Trophoblast cell (in vitro differentiated cells and primary cell): ENCODE measurements around the gene RPS6KA4.
A peak's percentile ranks its signal among the peaks of the same experiment; 100 is the strongest.

Experiments used
- DNase-seq, 2 donors: peaks; one replicate each; pipeline ENCODE4 v3.0.0-alpha.2; 2016
- H2AFZ ChIP-seq: 2 replicates; pipeline ENCODE4 v1.6.1; 2013; ENCODE audit warnings: low read length, moderate library complexity, mild to moderate bottlenecking; ENCODE audit not compliant: insufficient read depth, poor library complexity
- H2AK5ac ChIP-seq: 2 replicates; pipeline ENCODE4 v1.6.1; 2013; ENCODE audit warnings: mild to moderate bottlenecking, low read length
- H2BK120ac ChIP-seq: 2 replicates; pipeline ENCODE4 v1.6.1; 2013; ENCODE audit warnings: low read length, mild to moderate bottlenecking, moderate library complexity; ENCODE audit not compliant: insufficient read depth, poor library complexity
- H2BK12ac ChIP-seq: 2 replicates; pipeline ENCODE4 v1.6.1; 2013; ENCODE audit warnings: mild to moderate bottlenecking, low read length, moderate library complexity
- H2BK5ac ChIP-seq: 2 replicates; pipeline ENCODE4 v1.6.1; 2013; ENCODE audit warnings: low read length, low read depth, moderate library complexity, mild to moderate bottlenecking; ENCODE audit not compliant: poor library complexity
- H3K14ac ChIP-seq: 2 replicates; pipeline ENCODE4 v1.6.1; 2013; ENCODE audit warnings: mild to moderate bottlenecking, low read length
- H3K18ac ChIP-seq: 2 replicates; pipeline ENCODE4 v1.6.1; 2013; ENCODE audit warnings: mild to moderate bottlenecking, low read length
- H3K23ac ChIP-seq: 2 replicates; pipeline ENCODE4 v1.6.1; 2013; ENCODE audit warnings: low read length
- H3K27ac ChIP-seq: 2 replicates; pipeline ENCODE4 v1.5.1; 2013; ENCODE audit warnings: low read depth, mild to moderate bottlenecking, inconsistent platforms, low read length, moderate library complexity
- H3K27me3 ChIP-seq: 2 replicates; pipeline ENCODE4 v1.6.1; 2013; ENCODE audit warnings: inconsistent platforms, mild to moderate bottlenecking, low read length, moderate library complexity; ENCODE audit not compliant: insufficient read depth
- H3K36me3 ChIP-seq, 2 experiments: 1 replicate in 1 of 2; 2 replicates in 1 of 2; pipeline ENCODE4 v1.6.1; 2013; ENCODE audit warnings: low read length in 2 of 2, mild to moderate bottlenecking in 2 of 2, moderate library complexity in 1 of 2; ENCODE audit not compliant: insufficient read depth in 2 of 2, control insufficient read depth in 1 of 2
- H3K4ac ChIP-seq: 2 replicates; pipeline ENCODE4 v1.6.1; 2013; ENCODE audit warnings: low read depth, mild to moderate bottlenecking, low read length, moderate library complexity
- H3K4me1 ChIP-seq, 2 experiments: 1 replicate in 1 of 2; 2 replicates in 1 of 2; pipeline ENCODE4 v1.6.1; 2013; ENCODE audit warnings: low read length in 2 of 2, mild to moderate bottlenecking in 2 of 2, moderate library complexity in 1 of 2; ENCODE audit not compliant: insufficient read depth in 2 of 2, control insufficient read depth in 1 of 2
- H3K4me2 ChIP-seq: 2 replicates; pipeline ENCODE4 v1.6.1; 2013; ENCODE audit warnings: inconsistent platforms, mild to moderate bottlenecking, low read length, moderate library complexity
- H3K4me3 ChIP-seq: 2 replicates; pipeline ENCODE4 v1.5.1; 2013; ENCODE audit warnings: mild to moderate bottlenecking, low read depth, low read length, inconsistent platforms
- H3K79me1 ChIP-seq: one replicate; pipeline ENCODE4 v1.6.1; 2013; ENCODE audit warnings: low read length
- H3K79me2 ChIP-seq: 2 replicates; pipeline ENCODE4 v1.6.1; 2013; ENCODE audit warnings: low read length, mild to moderate bottlenecking; ENCODE audit not compliant: control insufficient read depth, insufficient read depth, poor library complexity
- H3K9ac ChIP-seq: 2 replicates; pipeline ENCODE4 v1.6.1; 2013; ENCODE audit warnings: mild to moderate bottlenecking, low read length
- H3K9me3 ChIP-seq: 2 replicates; pipeline ENCODE4 v1.6.1; 2013; ENCODE audit warnings: low read depth, mild to moderate bottlenecking, control low read depth, inconsistent platforms, low read length; ENCODE audit not compliant: insufficient read depth
- H4K12ac ChIP-seq: 2 replicates; pipeline ENCODE4 v1.6.1; 2013; ENCODE audit warnings: low read depth, mild to moderate bottlenecking, low read length, moderate library complexity
- H4K8ac ChIP-seq: 2 replicates; pipeline ENCODE4 v1.6.1; 2013; ENCODE audit warnings: low read depth, mild to moderate bottlenecking, low read length, moderate library complexity
- H4K91ac ChIP-seq: one replicate; pipeline ENCODE4 v1.6.1; 2013; ENCODE audit warnings: low read depth, mild to moderate bottlenecking, low read length, moderate library complexity
- WGBS: extraction: QIAGEN DNeasy Blood & Tissue Kit; methylation state at CpG from one replicate; pipeline ENCODE4 v1.1.7; 2013; ENCODE audit warnings: missing lambda C conversion rate; ENCODE audit not compliant: insufficient read length, insufficient coverage; ENCODE audit errors: extremely low coverage; 5-methylcytosine and 5-hydroxymethylcytosine counted together

RPS6KA4 gene

DNA sequence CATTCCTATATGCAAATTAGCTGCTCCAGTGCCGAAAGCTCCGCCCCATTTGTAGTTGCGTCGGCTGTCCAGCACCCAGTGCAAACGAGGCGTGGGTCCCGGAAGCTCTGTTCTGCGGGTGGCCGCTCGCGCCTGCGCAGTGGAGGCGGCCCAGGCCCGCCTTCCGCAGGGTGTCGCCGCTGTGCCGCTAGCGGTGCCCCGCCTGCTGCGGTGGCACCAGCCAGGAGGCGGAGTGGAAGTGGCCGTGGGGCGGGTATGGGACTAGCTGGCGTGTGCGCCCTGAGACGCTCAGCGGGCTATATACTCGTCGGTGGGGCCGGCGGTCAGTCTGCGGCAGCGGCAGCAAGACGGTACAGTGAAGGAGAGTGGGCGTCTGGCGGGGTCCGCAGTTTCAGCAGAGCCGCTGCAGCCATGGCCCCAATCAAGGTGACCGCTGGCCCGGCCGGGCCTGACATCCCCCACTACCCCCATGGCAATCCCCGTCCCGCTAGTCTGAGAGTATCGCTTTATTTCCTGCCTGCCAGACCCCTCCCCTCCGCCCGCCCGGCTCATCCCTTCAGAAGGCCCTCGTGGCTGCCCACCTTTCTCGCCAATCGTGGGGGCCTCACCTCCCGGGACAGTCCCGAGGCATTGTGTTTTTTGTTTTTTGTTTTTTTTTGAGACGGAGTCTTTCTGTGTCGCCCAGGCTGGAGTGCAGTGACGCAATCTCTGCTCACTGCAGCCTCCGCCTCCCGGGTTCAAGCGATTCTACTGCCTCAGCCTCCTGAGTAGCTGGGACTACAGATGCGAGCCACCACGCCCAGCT, 40.8 kb upstream of the RPS6KA4 start, which contains the start of gene PRDX5:
Gene PRDX5, plus strand, starts transcription at position 161 of the 805 bp plus-strand sequence. Its CDS starts 95 bp downstream, at position 256.
- peak within 1 kb of the TSS; percentile 97 for H3K27ac ChIP-seq
- H2BK120ac ChIP-seq, result peak within 1 kb of the TSS; percentile 84
- peak within 1 kb of the TSS; percentile 93 for H3K4me2 ChIP-seq
- peak within 1 kb of the TSS; percentile 95 for H4K8ac ChIP-seq
- peak within 1 kb of the TSS; percentile 94 for H3K14ac ChIP-seq
- H2AK5ac ChIP-seq, result peak within 1 kb of the TSS; percentile 91
- WGBS, result no CpG with 5 or more reads among the region's 61 CpGs
- H3K27me3 ChIP-seq, result no peaks in the 10 kb centered on the region
- H2AFZ ChIP-seq, result peak within 1 kb of the TSS; percentile 71
- H2BK12ac ChIP-seq, result peak within 1 kb of the TSS; percentile 29
- H3K9me3 ChIP-seq, result peaks cover 2% of the 10 kb centered on the region
- peak within 1 kb of the TSS; percentile 86 for H3K4me3 ChIP-seq
- H2BK5ac ChIP-seq, result peak within 1 kb of the TSS; percentile 85
- H4K91ac ChIP-seq, result peak within 1 kb of the TSS; percentile 97
- H3K18ac ChIP-seq, result peak within 1 kb of the TSS; percentile 94
- peaks cover 54 to 59% of the 10 kb centered on the region in 2 experiments for H3K36me3 ChIP-seq
- H4K12ac ChIP-seq, result peak within 1 kb of the TSS; percentile 89
- peaks cover 9% of the 10 kb centered on the region for H3K79me2 ChIP-seq
- DNase-seq, result peak; percentile 99
- peak within 1 kb of the TSS; percentile 85 for H3K9ac ChIP-seq
- peaks cover 12 to 14% of the 10 kb centered on the region in 2 experiments for H3K4me1 ChIP-seq
- H3K4ac ChIP-seq, result peak within 1 kb of the TSS; percentile 90
- no peak within 1 kb of the TSS for H3K23ac ChIP-seq
- peaks cover 16% of the 10 kb centered on the region for H3K79me1 ChIP-seq

DNA sequence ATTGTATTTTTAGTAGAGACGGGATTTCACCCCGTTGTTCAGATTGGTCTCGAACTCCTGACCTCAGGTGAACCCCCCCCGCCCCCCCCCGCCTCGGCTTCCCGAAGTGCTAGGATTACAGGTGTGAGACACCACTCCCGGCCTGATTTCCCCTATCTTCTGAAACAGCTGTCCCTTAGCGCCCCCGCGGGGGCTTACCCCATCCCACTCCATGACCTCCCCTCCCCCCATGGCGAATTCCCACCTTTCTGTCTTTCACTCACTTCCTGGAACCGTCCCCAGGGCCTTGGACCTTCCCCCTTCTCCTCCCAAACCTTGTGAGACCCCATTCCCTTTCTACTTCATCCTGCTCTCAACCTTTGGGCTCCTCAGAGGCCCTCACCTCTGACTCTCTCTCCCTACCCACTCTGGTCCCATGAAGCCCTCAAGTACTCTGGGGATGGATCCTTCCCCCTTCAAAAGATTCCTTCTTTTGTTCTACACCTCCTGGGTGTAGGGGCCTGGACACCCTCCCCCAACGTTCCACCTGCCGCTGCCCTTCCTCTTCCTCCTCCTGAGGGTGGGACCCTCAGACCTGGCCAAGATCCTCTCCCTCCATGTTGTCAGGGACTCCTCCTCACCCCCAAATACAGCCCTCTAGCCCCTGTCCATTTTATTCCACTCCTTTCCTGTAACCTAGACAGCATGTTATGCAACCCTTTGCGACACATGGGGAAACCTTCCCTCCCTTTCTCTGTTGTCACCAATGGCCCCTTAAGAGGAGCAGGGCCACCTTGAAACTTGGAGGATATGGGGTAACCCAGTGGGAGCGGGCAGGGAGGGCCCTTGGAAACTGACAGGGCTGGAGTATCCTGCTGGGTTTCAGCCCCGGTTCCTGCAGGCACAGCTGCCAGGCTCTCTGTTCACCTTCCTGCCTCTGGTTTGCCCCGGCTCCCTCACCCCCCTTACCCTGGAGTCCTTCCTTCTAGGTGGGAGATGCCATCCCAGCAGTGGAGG, 39.9 kb upstream of the RPS6KA4 start:
- H3K14ac ChIP-seq, result peak overlapping the region; percentile 25
- H3K9me3 ChIP-seq, result no peaks in the 10 kb centered on the region
- H4K12ac ChIP-seq, result peak overlapping the region; percentile 0
- no peak overlapping the region for H2BK120ac ChIP-seq
- H2AK5ac ChIP-seq, result peak overlapping the region; percentile 36
- H3K36me3 ChIP-seq, result peaks cover 53 to 55% of the 10 kb centered on the region in 2 experiments
- H3K27me3 ChIP-seq, result no peaks in the 10 kb centered on the region
- WGBS, result no CpG with 5 or more reads among the region's 19 CpGs
- peak overlapping the region; percentile 0 for H3K4ac ChIP-seq
- DNase-seq, result no peak
- peak overlapping the region; percentile 43 for H3K9ac ChIP-seq
- peaks cover 9% of the 10 kb centered on the region for H3K79me2 ChIP-seq
- peak overlapping the region; percentile 93 for H3K4me2 ChIP-seq
- H3K79me1 ChIP-seq, result peaks cover 16% of the 10 kb centered on the region
- no peak overlapping the region for H2BK12ac ChIP-seq
- H4K8ac ChIP-seq, result peak overlapping the region; percentile 47
- H4K91ac ChIP-seq, result peak overlapping the region; percentile 97
- no peak overlapping the region for H2AFZ ChIP-seq
- H2BK5ac ChIP-seq, result no peak overlapping the region
- peaks cover 18 to 21% of the 10 kb centered on the region in 2 experiments for H3K4me1 ChIP-seq
- no peak overlapping the region for H3K23ac ChIP-seq
- H3K18ac ChIP-seq, result peak overlapping the region; percentile 40
- peak overlapping the region; percentile 86 for H3K4me3 ChIP-seq
- no peak overlapping the region for H3K27ac ChIP-seq

DNA sequence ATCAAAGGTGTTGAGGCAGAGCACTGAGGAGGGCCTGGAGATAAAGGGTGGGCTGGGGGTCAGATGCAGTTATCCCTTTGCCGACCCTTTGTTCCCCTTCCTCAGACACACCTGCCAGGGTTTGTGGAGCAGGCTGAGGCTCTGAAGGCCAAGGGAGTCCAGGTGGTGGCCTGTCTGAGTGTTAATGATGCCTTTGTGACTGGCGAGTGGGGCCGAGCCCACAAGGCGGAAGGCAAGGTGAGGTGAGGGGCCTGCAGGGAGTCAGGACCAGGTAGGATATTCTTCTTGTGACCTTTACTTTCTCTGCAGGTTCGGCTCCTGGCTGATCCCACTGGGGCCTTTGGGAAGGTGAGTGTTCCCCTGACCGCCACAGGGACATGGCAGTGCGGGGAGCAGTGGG, 38.4 kb upstream of the RPS6KA4 start:
- H3K4ac ChIP-seq, result no peak overlapping the region
- no peak overlapping the region for H2BK12ac ChIP-seq
- no peak overlapping the region for H2AFZ ChIP-seq
- no peaks in the 10 kb centered on the region for H3K9me3 ChIP-seq
- H4K12ac ChIP-seq, result no peak overlapping the region
- no CpG with 5 or more reads among the region's 7 CpGs for WGBS
- no peak overlapping the region for H3K14ac ChIP-seq
- H3K9ac ChIP-seq, result no peak overlapping the region
- no peak overlapping the region for H3K4me2 ChIP-seq
- no peak overlapping the region for H3K4me3 ChIP-seq
- H4K91ac ChIP-seq, result no peak overlapping the region
- H3K79me2 ChIP-seq, result peaks cover 9% of the 10 kb centered on the region
- no peak overlapping the region for H3K18ac ChIP-seq
- no peak overlapping the region for H2AK5ac ChIP-seq
- H3K4me1 ChIP-seq, result peaks cover 19 to 21% of the 10 kb centered on the region in 2 experiments
- no peak overlapping the region for H4K8ac ChIP-seq
- no peak overlapping the region for H3K23ac ChIP-seq
- no peak overlapping the region for H3K27ac ChIP-seq
- no peak for DNase-seq
- H3K79me1 ChIP-seq, result peaks cover 16% of the 10 kb centered on the region
- H2BK120ac ChIP-seq, result no peak overlapping the region
- no peaks in the 10 kb centered on the region for H3K27me3 ChIP-seq
- H3K36me3 ChIP-seq, result peaks cover 38 to 40% of the 10 kb centered on the region in 2 experiments
- no peak overlapping the region for H2BK5ac ChIP-seq

DNA sequence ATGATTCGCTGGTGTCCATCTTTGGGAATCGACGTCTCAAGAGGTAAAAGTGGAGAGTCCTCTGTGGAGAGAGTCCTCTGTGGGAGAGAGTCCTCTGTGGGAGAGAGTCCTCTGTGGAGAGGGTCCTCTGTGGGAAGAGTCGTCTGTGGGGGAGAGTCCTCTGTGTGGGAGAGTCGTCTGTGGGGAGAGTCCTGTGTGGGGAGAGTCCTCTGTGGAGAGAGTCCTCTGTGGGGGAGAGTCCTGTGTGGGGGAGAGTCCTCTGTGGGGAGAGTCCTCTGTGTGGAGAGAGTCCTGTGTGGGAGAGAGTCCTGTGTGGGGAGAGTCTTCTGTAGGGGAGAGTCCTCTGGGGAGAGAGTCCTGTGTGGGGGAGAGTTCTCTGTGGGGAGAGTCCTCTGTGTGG, 37.9 kb upstream of the RPS6KA4 start:
- no peak overlapping the region for H2AFZ ChIP-seq
- no peak overlapping the region for H3K9ac ChIP-seq
- peaks cover 16% of the 10 kb centered on the region for H3K79me1 ChIP-seq
- H3K14ac ChIP-seq, result no peak overlapping the region
- no peak overlapping the region for H3K4me2 ChIP-seq
- H3K36me3 ChIP-seq, result peaks cover 34 to 36% of the 10 kb centered on the region in 2 experiments
- no peak overlapping the region for H3K23ac ChIP-seq
- H2AK5ac ChIP-seq, result no peak overlapping the region
- H3K4me3 ChIP-seq, result no peak overlapping the region
- H4K91ac ChIP-seq, result no peak overlapping the region
- WGBS, result no CpG with 5 or more reads among the region's 5 CpGs
- no peaks in the 10 kb centered on the region for H3K27me3 ChIP-seq
- peaks cover 9% of the 10 kb centered on the region for H3K79me2 ChIP-seq
- H3K9me3 ChIP-seq, result no peaks in the 10 kb centered on the region
- no peak overlapping the region for H2BK12ac ChIP-seq
- peaks cover 18 to 21% of the 10 kb centered on the region in 2 experiments for H3K4me1 ChIP-seq
- H2BK120ac ChIP-seq, result no peak overlapping the region
- no peak overlapping the region for H3K4ac ChIP-seq
- H3K18ac ChIP-seq, result no peak overlapping the region
- no peak overlapping the region for H3K27ac ChIP-seq
- no peak overlapping the region for H4K12ac ChIP-seq
- H4K8ac ChIP-seq, result no peak overlapping the region
- no peak for DNase-seq
- no peak overlapping the region for H2BK5ac ChIP-seq
